ENCODE measurements around the gene LRRC66.

- TF ChIP-seq CTCF (IDR thresholded peaks at IDR 0.05) (no peak), POLR2A (IDR thresholded peaks at IDR 0.05) (no peak), POLR2AphosphoS5 (IDR thresholded peaks at IDR 0.05; ENCODE audit: insufficient read depth in 1 of 2, low read depth in 1 of 2) (no peak)
Measured at GRCh38 chr4:52045028-52045427, 24.9 kb upstream of the LRRC66 start.

Measured in vagina (tissue), 2 donors.